HEK293 (cell line): ENCODE results near the gene SLC17A5.

Experiments used
- CTCF ChIA-PET: fragments of 350-600 bp; formaldehyde crosslinking; extraction: SDS; loops from one replicate; lab custom pipeline; 2021; ENCODE audit warnings: antibody characterized with exemption; lab: Yijun Ruan, JAX
- POLR2A ChIA-PET: fragments of 300-600 bp; formaldehyde crosslinking; extraction: SDS; loops from one replicate; lab custom pipeline; 2020; ENCODE audit warnings: antibody characterized with exemption, inconsistent platforms; lab: Yijun Ruan, JAX
- H3K27ac ChIP-seq: fragments of 200-500 bp; sonication (Bioruptor generic); 2 replicates; pipeline ENCODE4 v1.5.1; 2014; ENCODE audit warnings: low read depth, low read length, control low read depth, inconsistent platforms; ENCODE audit errors: extremely low read depth
- H3K36me3 ChIP-seq, 2 experiments: fragments of 200-500 bp in 1 of 2; sonication (Bioruptor generic) in 1 of 2; 1 replicate in 1 of 2; 2 replicates in 1 of 2; pipeline ENCODE4 v1.5.1; 2014 to 2017; ENCODE audit warnings: inconsistent platforms in 2 of 2, low read length in 2 of 2; ENCODE audit not compliant: control insufficient read depth in 2 of 2, insufficient read depth in 1 of 2
- H3K4me1 ChIP-seq: fragments of 200-500 bp; sonication (Bioruptor generic); 2 replicates; pipeline ENCODE4 v1.5.1; 2014; ENCODE audit warnings: mild to moderate bottlenecking, low read length, inconsistent platforms; ENCODE audit not compliant: control insufficient read depth, insufficient read depth
- H3K4me3 ChIP-seq: 2 replicates; pipeline ENCODE4 v1.5.1; 2011; ENCODE audit warnings: low read depth, mild to moderate bottlenecking, control low read depth, low read length, moderate library complexity
- H3K9me3 ChIP-seq: fragments of 200-500 bp; sonication (Bioruptor generic); 2 replicates; pipeline ENCODE4 v1.5.1; 2014; ENCODE audit warnings: low read depth, low read length, inconsistent platforms; ENCODE audit not compliant: control insufficient read depth, insufficient read depth
- HOXD13 ChIP-seq: sonication (generic); formaldehyde crosslinking; IDR thresholded peaks from 2 replicates; pipeline ENCODE4 v1.8.0; 2022; ENCODE audit warnings: missing genetic modification reagents, borderline replicate concordance
- KLF16 ChIP-seq: fragments of 450-650 bp; formaldehyde crosslinking; IDR thresholded peaks from 2 replicates; pipeline ENCODE4 v1.5.1; 2017; ENCODE audit warnings: missing biosample characterization, missing genetic modification characterization
- KLF8 ChIP-seq: fragments of 450-650 bp; formaldehyde crosslinking; IDR thresholded peaks from 2 replicates; pipeline ENCODE4 v1.5.1; 2016; ENCODE audit warnings: missing biosample characterization, missing genetic modification characterization
- SCRT2 ChIP-seq: fragments of 450-650 bp; formaldehyde crosslinking; IDR thresholded peaks from 2 replicates; pipeline ENCODE4 v1.5.1; 2016; ENCODE audit warnings: missing biosample characterization, missing genetic modification characterization
- ZFP3 ChIP-seq: fragments of 450-650 bp; formaldehyde crosslinking; IDR thresholded peaks from 2 replicates; pipeline ENCODE4 v1.5.1; 2016; ENCODE audit warnings: low read depth, missing biosample characterization, missing genetic modification characterization
- ZNF121 ChIP-seq: fragments of 450-650 bp; formaldehyde crosslinking; IDR thresholded peaks from 2 replicates; pipeline ENCODE4 v1.5.1; 2016; ENCODE audit warnings: missing biosample characterization, missing genetic modification characterization
- ZNF138 ChIP-seq: fragments of 450-650 bp; formaldehyde crosslinking; IDR thresholded peaks from 2 replicates; pipeline ENCODE4 v1.5.1; 2016; ENCODE audit warnings: missing biosample characterization, missing genetic modification characterization, borderline replicate concordance
- ZNF596 ChIP-seq: fragments of 450-650 bp; IDR thresholded peaks from 2 replicates; pipeline ENCODE4 v1.5.0; 2018; ENCODE audit warnings: missing biosample characterization, mild to moderate bottlenecking, missing genetic modification characterization, moderate library complexity
- ZNF654 ChIP-seq: fragments of 450-650 bp; formaldehyde crosslinking; IDR thresholded peaks from 2 replicates; pipeline ENCODE4 v1.5.1; 2016; ENCODE audit warnings: low read depth, missing biosample characterization, missing genetic modification characterization
- ZNF791 ChIP-seq: fragments of 450-650 bp; formaldehyde crosslinking; IDR thresholded peaks from 2 replicates; pipeline ENCODE4 v1.5.1; 2016; ENCODE audit warnings: missing biosample characterization, missing genetic modification characterization
- TF ChIP-seq, protein P1 (sequence below): fragments of 450-650 bp; formaldehyde crosslinking; conservative IDR thresholded peaks from 2 replicates; pipeline ENCODE4 v1.5.1; 2016; ENCODE audit warnings: low read depth, missing biosample characterization, missing genetic modification characterization
- TF ChIP-seq, protein P2 (sequence below): fragments of 450-650 bp; formaldehyde crosslinking; IDR thresholded peaks from 2 replicates; pipeline ENCODE4 v1.5.1; 2016; ENCODE audit warnings: missing biosample characterization, missing genetic modification characterization, low read depth
- TF ChIP-seq, protein P3 (sequence below): fragments of 450-650 bp; formaldehyde crosslinking; IDR thresholded peaks from 2 replicates; pipeline ENCODE4 v1.5.1; 2016; ENCODE audit warnings: missing biosample characterization, missing genetic modification characterization, borderline replicate concordance
- TF ChIP-seq, protein P4 (sequence below): sonication (generic); formaldehyde crosslinking; IDR thresholded peaks from 2 replicates; pipeline ENCODE4 v1.8.1; 2022; ENCODE audit warnings: mild to moderate bottlenecking, moderate library complexity, missing genetic modification reagents

SLC17A5 gene

DNA sequence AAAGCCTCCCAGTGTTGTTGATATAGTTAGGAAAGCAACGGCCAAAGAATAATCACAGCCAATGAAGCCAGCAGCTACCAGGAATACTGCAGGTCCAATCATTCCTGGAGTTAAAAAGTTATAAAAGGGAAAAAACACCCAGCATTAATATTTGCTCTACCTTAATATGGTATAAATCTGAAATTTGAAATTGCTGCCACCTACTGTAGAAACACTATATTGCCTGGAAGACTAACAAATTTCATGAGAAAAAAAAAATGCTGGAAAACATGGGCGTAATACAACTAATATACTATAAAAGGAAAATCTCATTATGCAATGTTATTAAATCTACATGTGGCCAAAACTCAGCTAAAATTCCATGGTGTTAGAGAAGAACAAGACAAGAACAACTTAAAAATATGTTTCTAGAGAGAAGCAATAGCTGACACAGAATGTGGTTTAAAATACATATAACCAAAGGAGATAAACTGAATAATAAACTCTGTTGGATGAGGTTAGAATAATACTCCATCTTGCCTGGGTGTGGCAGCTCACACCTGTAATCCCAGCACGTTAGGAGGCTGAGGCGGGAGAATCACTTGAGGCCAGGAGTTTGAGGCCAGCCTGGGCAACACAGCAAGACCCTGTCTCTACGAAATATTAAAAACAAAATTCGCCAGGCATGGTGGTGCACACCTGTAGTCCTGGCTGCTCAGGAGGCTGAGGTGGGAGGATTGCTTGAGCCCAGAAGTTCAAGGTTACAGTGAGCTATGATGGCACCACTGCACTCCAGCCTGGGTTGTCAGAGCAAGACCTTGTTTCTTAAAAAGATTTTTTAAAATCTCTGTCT, 43.1 kb downstream of the SLC17A5 start:
- CTCF ChIA-PET: interaction anchor here (0.6 to 6.7 kb wide), 41 partner anchors 9 to 1601 kb away, joined by 3 to 98 read pairs (median 4); partner anchors contain the start of gene EEF1A1
- H3K4me1 ChIP-seq: no peaks in the 10 kb centered on the region
- H3K27ac ChIP-seq: no peak overlapping the region
- TF ChIP-seq ZNF654 (tag by site-specific recombination): peak; percentile 69
- TF ChIP-seq, protein P1, sequence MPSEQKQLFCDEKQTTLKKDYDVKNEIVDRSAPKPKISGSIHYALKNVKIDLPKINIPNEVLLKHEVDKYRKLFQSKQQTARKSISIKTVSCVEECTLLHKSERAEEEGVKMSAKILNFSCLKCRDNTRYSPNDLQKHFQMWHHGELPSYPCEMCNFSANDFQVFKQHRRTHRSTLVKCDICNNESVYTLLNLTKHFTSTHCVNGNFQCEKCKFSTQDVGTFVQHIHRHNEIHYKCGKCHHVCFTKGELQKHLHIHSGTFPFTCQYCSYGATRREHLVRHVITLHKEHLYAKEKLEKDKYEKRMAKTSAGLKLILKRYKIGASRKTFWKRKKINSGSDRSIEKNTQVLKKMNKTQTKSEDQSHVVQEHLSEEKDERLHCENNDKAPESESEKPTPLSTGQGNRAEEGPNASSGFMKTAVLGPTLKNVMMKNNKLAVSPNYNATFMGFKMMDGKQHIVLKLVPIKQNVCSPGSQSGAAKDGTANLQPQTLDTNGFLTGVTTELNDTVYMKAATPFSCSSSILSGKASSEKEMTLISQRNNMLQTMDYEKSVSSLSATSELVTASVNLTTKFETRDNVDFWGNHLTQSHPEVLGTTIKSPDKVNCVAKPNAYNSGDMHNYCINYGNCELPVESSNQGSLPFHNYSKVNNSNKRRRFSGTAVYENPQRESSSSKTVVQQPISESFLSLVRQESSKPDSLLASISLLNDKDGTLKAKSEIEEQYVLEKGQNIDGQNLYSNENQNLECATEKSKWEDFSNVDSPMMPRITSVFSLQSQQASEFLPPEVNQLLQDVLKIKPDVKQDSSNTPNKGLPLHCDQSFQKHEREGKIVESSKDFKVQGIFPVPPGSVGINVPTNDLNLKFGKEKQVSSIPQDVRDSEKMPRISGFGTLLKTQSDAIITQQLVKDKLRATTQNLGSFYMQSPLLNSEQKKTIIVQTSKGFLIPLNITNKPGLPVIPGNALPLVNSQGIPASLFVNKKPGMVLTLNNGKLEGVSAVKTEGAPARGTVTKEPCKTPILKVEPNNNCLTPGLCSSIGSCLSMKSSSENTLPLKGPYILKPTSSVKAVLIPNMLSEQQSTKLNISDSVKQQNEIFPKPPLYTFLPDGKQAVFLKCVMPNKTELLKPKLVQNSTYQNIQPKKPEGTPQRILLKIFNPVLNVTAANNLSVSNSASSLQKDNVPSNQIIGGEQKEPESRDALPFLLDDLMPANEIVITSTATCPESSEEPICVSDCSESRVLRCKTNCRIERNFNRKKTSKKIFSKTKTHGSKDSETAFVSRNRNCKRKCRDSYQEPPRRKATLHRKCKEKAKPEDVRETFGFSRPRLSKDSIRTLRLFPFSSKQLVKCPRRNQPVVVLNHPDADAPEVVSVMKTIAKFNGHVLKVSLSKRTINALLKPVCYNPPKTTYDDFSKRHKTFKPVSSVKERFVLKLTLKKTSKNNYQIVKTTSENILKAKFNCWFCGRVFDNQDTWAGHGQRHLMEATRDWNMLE: no peak
- peak; percentile 91 for TF ChIP-seq ZNF121 (tag by site-specific recombination)
- TF ChIP-seq, all 188 proteins: peak for 2
- peaks cover 16 to 43% of the 10 kb centered on the region in 2 experiments for H3K36me3 ChIP-seq
- no peaks in the 10 kb centered on the region for H3K9me3 ChIP-seq
- POLR2A ChIA-PET: interaction anchor here (0.6 to 2.3 kb wide), 6 partner anchors 9 to 149 kb away, joined by 3 to 15 read pairs (median 6); partner anchors contain the start of genes EEF1A1 and MTO1
- no peak overlapping the region for H3K4me3 ChIP-seq

DNA sequence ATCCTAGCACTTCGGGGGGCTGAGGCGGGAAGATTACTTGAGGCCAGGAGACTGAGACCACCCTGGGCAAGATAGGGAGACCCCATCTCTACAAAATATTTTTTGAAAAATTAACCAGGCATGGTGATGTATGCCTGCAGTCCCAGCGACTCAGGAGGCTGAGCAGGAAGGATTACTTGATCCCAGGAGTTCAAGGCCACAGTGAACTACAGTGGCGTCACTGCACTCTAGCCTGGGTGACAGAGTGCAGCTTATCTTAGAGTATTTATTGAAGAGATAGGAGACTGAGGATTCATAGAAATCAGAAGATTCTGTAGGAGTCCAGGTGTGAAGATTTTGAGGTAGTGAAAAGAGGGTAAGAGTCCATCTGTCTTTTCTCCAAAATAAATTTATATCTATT, 45.0 kb downstream of the SLC17A5 start:
- ChIA-PET CTCF (interaction anchor here (0.7 to 6.7 kb wide), 3 partner anchors 11 to 93 kb away, joined by 3 to 98 read pairs (median 6); no protein-coding TSS in a partner anchor), POLR2A (interaction anchor here (4.1 kb wide), 1 partner anchor 88 kb away, joined by 16 read pairs; the partner anchor contains the start of gene EEF1A1)
- H3K27ac ChIP-seq: no peak overlapping the region
- H3K4me1 ChIP-seq: no peaks in the 10 kb centered on the region
- H3K4me3 ChIP-seq: no peak overlapping the region
- peaks cover 13 to 30% of the 10 kb centered on the region in 2 experiments for H3K36me3 ChIP-seq
- no peaks in the 10 kb centered on the region for H3K9me3 ChIP-seq
- TF ChIP-seq, protein P2, sequence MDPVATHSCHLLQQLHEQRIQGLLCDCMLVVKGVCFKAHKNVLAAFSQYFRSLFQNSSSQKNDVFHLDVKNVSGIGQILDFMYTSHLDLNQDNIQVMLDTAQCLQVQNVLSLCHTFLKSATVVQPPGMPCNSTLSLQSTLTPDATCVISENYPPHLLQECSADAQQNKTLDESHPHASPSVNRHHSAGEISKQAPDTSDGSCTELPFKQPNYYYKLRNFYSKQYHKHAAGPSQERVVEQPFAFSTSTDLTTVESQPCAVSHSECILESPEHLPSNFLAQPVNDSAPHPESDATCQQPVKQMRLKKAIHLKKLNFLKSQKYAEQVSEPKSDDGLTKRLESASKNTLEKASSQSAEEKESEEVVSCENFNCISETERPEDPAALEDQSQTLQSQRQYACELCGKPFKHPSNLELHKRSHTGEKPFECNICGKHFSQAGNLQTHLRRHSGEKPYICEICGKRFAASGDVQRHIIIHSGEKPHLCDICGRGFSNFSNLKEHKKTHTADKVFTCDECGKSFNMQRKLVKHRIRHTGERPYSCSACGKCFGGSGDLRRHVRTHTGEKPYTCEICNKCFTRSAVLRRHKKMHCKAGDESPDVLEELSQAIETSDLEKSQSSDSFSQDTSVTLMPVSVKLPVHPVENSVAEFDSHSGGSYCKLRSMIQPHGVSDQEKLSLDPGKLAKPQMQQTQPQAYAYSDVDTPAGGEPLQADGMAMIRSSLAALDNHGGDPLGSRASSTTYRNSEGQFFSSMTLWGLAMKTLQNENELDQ (tag by site-specific recombination): no peak
- TF ChIP-seq, protein P3, sequence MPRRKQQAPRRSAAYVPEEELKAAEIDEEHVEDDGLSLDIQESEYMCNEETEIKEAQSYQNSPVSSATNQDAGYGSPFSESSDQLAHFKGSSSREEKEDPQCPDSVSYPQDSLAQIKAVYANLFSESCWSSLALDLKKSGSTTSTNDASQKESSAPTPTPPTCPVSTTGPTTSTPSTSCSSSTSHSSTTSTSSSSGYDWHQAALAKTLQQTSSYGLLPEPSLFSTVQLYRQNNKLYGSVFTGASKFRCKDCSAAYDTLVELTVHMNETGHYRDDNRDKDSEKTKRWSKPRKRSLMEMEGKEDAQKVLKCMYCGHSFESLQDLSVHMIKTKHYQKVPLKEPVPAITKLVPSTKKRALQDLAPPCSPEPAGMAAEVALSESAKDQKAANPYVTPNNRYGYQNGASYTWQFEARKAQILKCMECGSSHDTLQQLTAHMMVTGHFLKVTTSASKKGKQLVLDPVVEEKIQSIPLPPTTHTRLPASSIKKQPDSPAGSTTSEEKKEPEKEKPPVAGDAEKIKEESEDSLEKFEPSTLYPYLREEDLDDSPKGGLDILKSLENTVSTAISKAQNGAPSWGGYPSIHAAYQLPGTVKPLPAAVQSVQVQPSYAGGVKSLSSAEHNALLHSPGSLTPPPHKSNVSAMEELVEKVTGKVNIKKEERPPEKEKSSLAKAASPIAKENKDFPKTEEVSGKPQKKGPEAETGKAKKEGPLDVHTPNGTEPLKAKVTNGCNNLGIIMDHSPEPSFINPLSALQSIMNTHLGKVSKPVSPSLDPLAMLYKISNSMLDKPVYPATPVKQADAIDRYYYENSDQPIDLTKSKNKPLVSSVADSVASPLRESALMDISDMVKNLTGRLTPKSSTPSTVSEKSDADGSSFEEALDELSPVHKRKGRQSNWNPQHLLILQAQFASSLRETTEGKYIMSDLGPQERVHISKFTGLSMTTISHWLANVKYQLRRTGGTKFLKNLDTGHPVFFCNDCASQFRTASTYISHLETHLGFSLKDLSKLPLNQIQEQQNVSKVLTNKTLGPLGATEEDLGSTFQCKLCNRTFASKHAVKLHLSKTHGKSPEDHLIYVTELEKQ: no peak
- no peak for TF ChIP-seq HOXD13 (CRISPR knock-in tag)
- TF ChIP-seq ZNF138 (tag by site-specific recombination): no peak
- TF ChIP-seq SCRT2: no peak
- TF ChIP-seq, protein P4, sequence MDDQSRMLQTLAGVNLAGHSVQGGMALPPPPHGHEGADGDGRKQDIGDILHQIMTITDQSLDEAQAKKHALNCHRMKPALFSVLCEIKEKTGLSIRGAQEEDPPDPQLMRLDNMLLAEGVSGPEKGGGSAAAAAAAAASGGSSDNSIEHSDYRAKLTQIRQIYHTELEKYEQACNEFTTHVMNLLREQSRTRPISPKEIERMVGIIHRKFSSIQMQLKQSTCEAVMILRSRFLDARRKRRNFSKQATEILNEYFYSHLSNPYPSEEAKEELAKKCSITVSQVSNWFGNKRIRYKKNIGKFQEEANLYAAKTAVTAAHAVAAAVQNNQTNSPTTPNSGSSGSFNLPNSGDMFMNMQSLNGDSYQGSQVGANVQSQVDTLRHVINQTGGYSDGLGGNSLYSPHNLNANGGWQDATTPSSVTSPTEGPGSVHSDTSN (CRISPR knock-in tag): no peak
- TF ChIP-seq, protein P1: no peak
- no peak for TF ChIP-seq ZNF654 (tag by site-specific recombination)
- TF ChIP-seq ZNF791 (tag by site-specific recombination): no peak
- no peak for TF ChIP-seq KLF16 (tag by site-specific recombination)
- TF ChIP-seq ZNF596 (tag by site-specific recombination): no peak
- no peak for TF ChIP-seq ZFP3 (tag by site-specific recombination)
- TF ChIP-seq KLF8: no peak
